AG04450 (cell line): ENCODE measurements around the gene LAMB3. TPM values are rescaled to one million over a fixed set of nuclear protein-coding genes. Genes with fewer than 3 reads are reported as not detected.

Source experiments
- CTCF ChIA-PET: fragments of 300-600, 350-600 bp; formaldehyde crosslinking; extraction: SDS; loops from one replicate; lab custom pipeline; 2022; ENCODE audit warnings: antibody characterized with exemption, inconsistent platforms; lab: Charles Lee
- POLR2A ChIA-PET: fragments of 350-600 bp; formaldehyde crosslinking; extraction: SDS; loops from one replicate; lab custom pipeline; 2021; ENCODE audit warnings: antibody characterized with exemption, inconsistent platforms; lab: Yijun Ruan, JAX
- DNase-seq: peaks from one replicate; pipeline ENCODE4 v3.0.0-alpha.2; 2011; ENCODE audit warnings: low read depth, low spot score
- H3K27ac ChIP-seq: one replicate; pipeline ENCODE4 v1.5.1; 2012; ENCODE audit warnings: low read depth, low read length, control low read depth
- H3K27me3 ChIP-seq: one replicate; pipeline ENCODE4 v1.6.0; 2012; ENCODE audit warnings: low read length; ENCODE audit not compliant: control insufficient read depth, insufficient read depth
- H3K4me3 ChIP-seq: 2 replicates; pipeline ENCODE4 v1.5.1; 2011; ENCODE audit warnings: mild to moderate bottlenecking, low read depth, low read length, control low read depth
- H3K9me3 ChIP-seq: 2 replicates; pipeline ENCODE4 v1.5.1; 2012; ENCODE audit warnings: low read length; ENCODE audit not compliant: control insufficient read depth, insufficient read depth
- polyA plus RNA-seq: library from polyadenylated mRNA; depleted of rRNA; stranded (reverse); fragments of >200 nt; gene quantifications from 2 replicates; pipeline ENCODE4 v1.2.3, GENCODE V29; 2011
- TF ChIP-seq, protein P1 (sequence below): IDR thresholded peaks from 2 replicates; pipeline ENCODE4 v1.5.1; 2011; ENCODE audit warnings: low read depth, low read length, control low read depth, inconsistent platforms

LAMB3 gene
- polyA plus RNA-seq, 1 experiment: 2.6 TPM

DNA sequence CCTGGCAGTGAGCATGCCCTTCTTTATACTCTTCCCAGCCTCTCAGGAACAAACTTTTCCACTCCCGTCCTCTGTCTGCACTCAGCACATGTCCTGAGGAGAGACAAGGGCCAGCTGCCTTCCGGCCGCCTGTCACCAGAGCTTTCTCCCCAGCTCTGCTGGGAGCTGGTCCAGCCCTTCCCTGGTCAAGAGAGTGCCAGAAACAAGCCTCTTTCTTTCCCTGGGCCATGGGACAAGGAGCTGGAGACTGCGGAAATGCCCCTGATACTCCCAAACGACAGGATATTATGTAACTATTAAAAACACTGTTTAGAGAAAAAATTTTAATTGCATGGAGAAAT, 10.4 kb downstream of the LAMB3 start:
- DNase-seq: no peak
- POLR2A ChIA-PET: no interaction called here
- no peaks in the 10 kb centered on the region for H3K9me3 ChIP-seq
- TF ChIP-seq, protein P1, sequence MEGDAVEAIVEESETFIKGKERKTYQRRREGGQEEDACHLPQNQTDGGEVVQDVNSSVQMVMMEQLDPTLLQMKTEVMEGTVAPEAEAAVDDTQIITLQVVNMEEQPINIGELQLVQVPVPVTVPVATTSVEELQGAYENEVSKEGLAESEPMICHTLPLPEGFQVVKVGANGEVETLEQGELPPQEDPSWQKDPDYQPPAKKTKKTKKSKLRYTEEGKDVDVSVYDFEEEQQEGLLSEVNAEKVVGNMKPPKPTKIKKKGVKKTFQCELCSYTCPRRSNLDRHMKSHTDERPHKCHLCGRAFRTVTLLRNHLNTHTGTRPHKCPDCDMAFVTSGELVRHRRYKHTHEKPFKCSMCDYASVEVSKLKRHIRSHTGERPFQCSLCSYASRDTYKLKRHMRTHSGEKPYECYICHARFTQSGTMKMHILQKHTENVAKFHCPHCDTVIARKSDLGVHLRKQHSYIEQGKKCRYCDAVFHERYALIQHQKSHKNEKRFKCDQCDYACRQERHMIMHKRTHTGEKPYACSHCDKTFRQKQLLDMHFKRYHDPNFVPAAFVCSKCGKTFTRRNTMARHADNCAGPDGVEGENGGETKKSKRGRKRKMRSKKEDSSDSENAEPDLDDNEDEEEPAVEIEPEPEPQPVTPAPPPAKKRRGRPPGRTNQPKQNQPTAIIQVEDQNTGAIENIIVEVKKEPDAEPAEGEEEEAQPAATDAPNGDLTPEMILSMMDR: no peak
- peak overlapping the region; percentile 11 for H3K27ac ChIP-seq
- CTCF ChIA-PET: interaction anchor here (1.3 to 2.4 kb wide), 5 partner anchors 13 to 288 kb away, joined by 3 to 9 read pairs (median 3); no protein-coding TSS in a partner anchor
- H3K27me3 ChIP-seq: no peaks in the 10 kb centered on the region
- no peak overlapping the region for H3K4me3 ChIP-seq

DNA sequence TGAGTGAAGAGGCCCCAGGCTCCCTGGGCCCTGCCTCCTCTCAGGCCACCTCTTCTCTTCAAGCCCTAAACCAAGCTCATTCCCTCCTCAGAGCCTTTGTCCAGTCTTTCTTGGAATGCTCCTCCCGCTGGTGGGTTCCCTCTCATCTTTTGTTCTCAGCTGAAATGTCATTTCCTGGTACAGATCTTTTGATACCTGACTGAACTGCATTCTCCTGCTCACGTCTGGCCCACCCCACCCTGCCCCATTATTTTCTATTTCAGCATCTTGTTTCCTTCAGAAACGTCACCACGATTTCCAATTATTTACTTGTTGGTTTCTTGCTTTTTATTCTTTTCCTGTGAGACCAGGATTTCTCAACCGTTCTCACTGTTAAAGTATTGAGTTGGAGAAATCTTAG, 16.4 kb downstream of the LAMB3 start:
- H3K9me3 ChIP-seq: no peaks in the 10 kb centered on the region; the same call in 1 of the 2 replicates
- TF ChIP-seq, protein P1: no peak
- no peak overlapping the region for H3K4me3 ChIP-seq
- POLR2A ChIA-PET: no interaction called here
- H3K27ac ChIP-seq: no peak overlapping the region
- H3K27me3 ChIP-seq: no peaks in the 10 kb centered on the region
- CTCF ChIA-PET: interaction anchor here (1.4 to 1.7 kb wide), 2 partner anchors 14 to 60 kb away, joined by 4 read pairs; no protein-coding TSS in a partner anchor
- no peak for DNase-seq

DNA sequence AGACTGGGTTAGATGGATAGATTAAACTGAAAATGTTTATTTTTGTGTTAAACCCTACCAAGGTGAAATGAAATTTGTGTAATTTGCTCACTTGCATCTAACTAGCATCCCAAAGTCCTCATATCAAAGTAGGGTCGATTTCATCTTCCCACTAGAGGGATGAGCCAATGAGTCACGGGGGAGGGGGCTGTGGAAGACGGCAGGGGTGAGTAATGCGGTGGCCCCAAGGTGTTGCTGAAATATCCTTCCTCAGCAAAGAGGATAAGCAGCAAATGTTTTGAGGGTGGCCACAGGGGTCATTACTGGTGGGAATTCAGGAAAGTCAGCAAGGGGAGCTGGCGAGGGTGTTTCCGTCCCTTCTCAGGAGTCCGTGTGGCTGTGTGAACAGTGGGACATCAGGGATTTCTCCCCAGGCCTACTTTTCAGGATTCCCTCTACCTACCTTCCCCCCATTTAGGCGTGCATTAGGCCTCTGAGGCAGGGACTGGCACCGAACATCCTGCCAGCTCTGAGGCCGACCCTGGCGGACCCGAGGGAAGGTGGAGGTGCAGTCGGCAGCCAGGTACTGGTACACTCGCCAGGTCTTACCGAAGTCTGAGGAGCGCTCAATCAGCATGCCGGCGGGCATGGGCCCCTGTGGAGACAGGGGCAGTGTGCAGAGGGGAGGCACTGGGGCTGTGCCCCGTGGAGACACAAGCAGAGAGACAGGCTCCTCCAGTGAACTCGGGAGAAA, 18.1 kb downstream of the LAMB3 start:
- CTCF ChIA-PET: interaction anchor here (0.5 kb wide), 1 partner anchor 356 kb away, joined by 3 read pairs; no protein-coding TSS in a partner anchor
- TF ChIP-seq, protein P1: no peak
- Histone ChIP-seq H3K9me3 (no peaks in the 10 kb centered on the region; the same call in 1 of the 2 replicates), H3K4me3 (no peak overlapping the region), H3K27me3 (no peaks in the 10 kb centered on the region), H3K27ac (no peak overlapping the region)
- no peak for DNase-seq
- POLR2A ChIA-PET: no interaction called here

GRCh38 chr1:209633335-209633997, 18.8 kb downstream of the LAMB3 start:
- Histone ChIP-seq H3K4me3 (no peak overlapping the region), H3K27ac (no peak overlapping the region), H3K27me3 (no peaks in the 10 kb centered on the region), H3K9me3 (no peaks in the 10 kb centered on the region; the same call in 1 of the 2 replicates)
- TF ChIP-seq, protein P1: no peak
- POLR2A ChIA-PET: no interaction called here
- CTCF ChIA-PET: no interaction called here
- no peak for DNase-seq
